ENCODE results near the gene SYT3.

SYT3 gene

DNA sequence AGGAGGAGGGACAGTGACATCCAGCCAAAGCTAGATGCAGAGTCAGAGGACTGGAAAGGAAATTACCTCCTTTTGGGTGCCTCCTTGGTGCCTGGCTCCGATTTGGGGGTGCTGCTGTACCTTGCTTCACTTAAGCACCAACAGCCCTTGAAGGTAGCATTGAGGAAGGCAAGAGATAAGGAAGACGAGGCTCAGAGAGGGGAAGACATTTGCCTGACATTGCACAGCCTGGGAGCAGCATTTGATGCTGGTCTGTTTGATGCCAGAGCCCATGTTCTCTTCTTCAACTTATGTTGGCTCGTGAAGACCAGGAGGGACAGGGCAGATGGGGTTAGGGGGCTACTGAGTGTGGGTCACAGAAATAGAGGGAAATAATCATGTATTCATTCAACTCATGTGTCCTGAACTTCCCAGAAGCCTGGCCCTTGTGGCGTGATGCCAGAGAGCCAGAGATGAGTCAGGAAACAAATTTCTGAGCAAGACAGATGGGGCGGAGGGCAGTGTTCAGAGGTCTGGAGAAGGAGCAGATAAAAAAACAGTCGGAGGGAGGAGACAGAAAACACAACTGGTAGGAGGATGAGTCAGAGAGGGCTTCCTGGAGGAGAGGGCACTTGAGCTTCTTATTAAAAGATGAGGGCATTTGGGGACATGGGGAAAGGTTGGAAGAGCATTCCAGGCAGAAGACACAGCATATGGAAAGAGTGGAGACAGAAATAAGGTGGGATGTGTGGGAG, 6.6 kb upstream of the SYT3 start:
- H3K9me3 ChIP-seq (ENCODE audit: control insufficient read depth, insufficient read depth, low read depth, low read length): no peaks in the 10 kb centered on the region
- no peaks in the 10 kb centered on the region for H3K36me3 ChIP-seq (ENCODE audit: control insufficient read depth in 2 of 2, insufficient read depth in 1 of 2, low read length in 2 of 2)
- ChIA-PET POLR2A (interaction anchor here (1.1 kb wide), 1 partner anchor 12 kb away, joined by 3 read pairs; no protein-coding TSS in a partner anchor), CTCF (interaction anchor here (0.6 to 2.4 kb wide), 7 partner anchors 23 to 330 kb away, joined by 3 to 13 read pairs (median 4); no protein-coding TSS in a partner anchor)
- H3K4me3 ChIP-seq (ENCODE audit: low read depth, low read length): no peak overlapping the region
- H3K27ac ChIP-seq (ENCODE audit: extremely low read depth, low read depth, low read length): no peak overlapping the region
- no peaks in the 10 kb centered on the region for H3K4me1 ChIP-seq (ENCODE audit: control insufficient read depth, insufficient read depth, low read length)
- TF ChIP-seq, protein P1, sequence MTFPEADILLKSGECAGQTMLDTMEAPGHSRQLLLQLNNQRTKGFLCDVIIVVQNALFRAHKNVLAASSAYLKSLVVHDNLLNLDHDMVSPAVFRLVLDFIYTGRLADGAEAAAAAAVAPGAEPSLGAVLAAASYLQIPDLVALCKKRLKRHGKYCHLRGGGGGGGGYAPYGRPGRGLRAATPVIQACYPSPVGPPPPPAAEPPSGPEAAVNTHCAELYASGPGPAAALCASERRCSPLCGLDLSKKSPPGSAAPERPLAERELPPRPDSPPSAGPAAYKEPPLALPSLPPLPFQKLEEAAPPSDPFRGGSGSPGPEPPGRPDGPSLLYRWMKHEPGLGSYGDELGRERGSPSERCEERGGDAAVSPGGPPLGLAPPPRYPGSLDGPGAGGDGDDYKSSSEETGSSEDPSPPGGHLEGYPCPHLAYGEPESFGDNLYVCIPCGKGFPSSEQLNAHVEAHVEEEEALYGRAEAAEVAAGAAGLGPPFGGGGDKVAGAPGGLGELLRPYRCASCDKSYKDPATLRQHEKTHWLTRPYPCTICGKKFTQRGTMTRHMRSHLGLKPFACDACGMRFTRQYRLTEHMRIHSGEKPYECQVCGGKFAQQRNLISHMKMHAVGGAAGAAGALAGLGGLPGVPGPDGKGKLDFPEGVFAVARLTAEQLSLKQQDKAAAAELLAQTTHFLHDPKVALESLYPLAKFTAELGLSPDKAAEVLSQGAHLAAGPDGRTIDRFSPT (tag by site-specific recombination; IDR thresholded peaks at IDR 0.05): 0 out of 2 replicates have a peak, but pooled peaks have one; percentile 18
- TF ChIP-seq, protein P2, sequence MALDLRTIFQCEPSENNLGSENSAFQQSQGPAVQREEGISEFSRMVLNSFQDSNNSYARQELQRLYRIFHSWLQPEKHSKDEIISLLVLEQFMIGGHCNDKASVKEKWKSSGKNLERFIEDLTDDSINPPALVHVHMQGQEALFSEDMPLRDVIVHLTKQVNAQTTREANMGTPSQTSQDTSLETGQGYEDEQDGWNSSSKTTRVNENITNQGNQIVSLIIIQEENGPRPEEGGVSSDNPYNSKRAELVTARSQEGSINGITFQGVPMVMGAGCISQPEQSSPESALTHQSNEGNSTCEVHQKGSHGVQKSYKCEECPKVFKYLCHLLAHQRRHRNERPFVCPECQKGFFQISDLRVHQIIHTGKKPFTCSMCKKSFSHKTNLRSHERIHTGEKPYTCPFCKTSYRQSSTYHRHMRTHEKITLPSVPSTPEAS (tag by site-specific recombination; IDR thresholded peaks at IDR 0.05): no peak
- TF ChIP-seq ZNF133 (tag by site-specific recombination; IDR thresholded peaks at IDR 0.05) (no peak), ZNF16 (tag by site-specific recombination; IDR thresholded peaks at IDR 0.05; ENCODE audit: low read depth) (no peak), ZFHX2 (tag by site-specific recombination; conservative IDR thresholded peaks at IDR 0.05) (0 out of 2 replicates have a peak, but pooled peaks have one; percentile 20), YY2 (tag by site-specific recombination; IDR thresholded peaks at IDR 0.05) (no peak), ZNF155 (tag by site-specific recombination; IDR thresholded peaks at IDR 0.05) (no peak), KLF8 (tag by site-specific recombination; IDR thresholded peaks at IDR 0.05) (peak; percentile 49; the same call in 1 of the 2 replicates), AEBP2 (tag by site-specific recombination; IDR thresholded peaks at IDR 0.05; ENCODE audit: borderline replicate concordance) (no peak), ZNF132 (tag by site-specific recombination; IDR thresholded peaks at IDR 0.05; ENCODE audit: borderline replicate concordance) (no peak), ZNF341 (tag by site-specific recombination; IDR thresholded peaks at IDR 0.05; ENCODE audit: low read depth) (no peak), ZFP37 (tag by site-specific recombination; IDR thresholded peaks at IDR 0.05) (no peak), IKZF3 (tag by site-specific recombination; IDR thresholded peaks at IDR 0.05) (no peak), ZBTB48 (tag by site-specific recombination; IDR thresholded peaks at IDR 0.05) (no peak), ZNF624 (tag by site-specific recombination; IDR thresholded peaks at IDR 0.05) (no peak), ZNF629 (tag by site-specific recombination; IDR thresholded peaks at IDR 0.05) (0 out of 2 replicates have a peak, but pooled peaks have one; percentile 27), GLI4 (tag by site-specific recombination; IDR thresholded peaks at IDR 0.05) (no peak), ZNF157 (tag by site-specific recombination; IDR thresholded peaks at IDR 0.05) (no peak), PRDM2 (tag by site-specific recombination; IDR thresholded peaks at IDR 0.05; ENCODE audit: borderline replicate concordance) (no peak), ZNF792 (tag by site-specific recombination; IDR thresholded peaks at IDR 0.05) (no peak), ZNF366 (tag by site-specific recombination; conservative IDR thresholded peaks at IDR 0.05) (no peak), ZNF354C (tag by site-specific recombination; IDR thresholded peaks at IDR 0.05; ENCODE audit: borderline replicate concordance, low read depth) (no peak), PATZ1 (tag by site-specific recombination; IDR thresholded peaks at IDR 0.05) (no peak), KLF7 (tag by site-specific recombination; IDR thresholded peaks at IDR 0.05; ENCODE audit: borderline replicate concordance) (no peak), GFI1B (tag by site-specific recombination; IDR thresholded peaks at IDR 0.05) (no peak)

All from HEK293 (cell line).